ENCODE results near the gene MBP.

- TF ChIP-seq OSR1 (CRISPR knock-in tag; IDR thresholded peaks at IDR 0.05) (no peak), RARB (CRISPR knock-in tag; IDR thresholded peaks at IDR 0.05) (no peak), CREB5 (CRISPR knock-in tag; IDR thresholded peaks at IDR 0.05; ENCODE audit: low read depth) (no peak), ESRRG (CRISPR knock-in tag; IDR thresholded peaks at IDR 0.05) (no peak), TOX (CRISPR knock-in tag; IDR thresholded peaks at IDR 0.05; ENCODE audit: borderline replicate concordance) (no peak), ARNTL (CRISPR knock-in tag; IDR thresholded peaks at IDR 0.05; ENCODE audit: borderline replicate concordance, low read depth) (no peak), PATZ1 (CRISPR knock-in tag; IDR thresholded peaks at IDR 0.05; ENCODE audit: borderline replicate concordance) (no peak), ZFP3 (CRISPR knock-in tag; IDR thresholded peaks at IDR 0.05) (no peak), BACH2 (CRISPR knock-in tag; IDR thresholded peaks at IDR 0.05; ENCODE audit: borderline replicate concordance) (no peak), TCF4 (CRISPR knock-in tag; IDR thresholded peaks at IDR 0.05; ENCODE audit: borderline replicate concordance) (no peak), SNAI2 (CRISPR knock-in tag; IDR thresholded peaks at IDR 0.05) (no peak), ZFP30 (CRISPR knock-in tag; IDR thresholded peaks at IDR 0.05) (no peak), TSHZ2 (CRISPR knock-in tag; IDR thresholded peaks at IDR 0.05) (no peak)
These were observed 65.9 kb downstream of the MBP start for GRCh38 chr18:77066689-77067088.

All from SK-N-SH treated with all-trans-retinoic acid at 6 μM for 48 hours (cell line).